Vagina (tissue), 2 donors: ENCODE data around the gene ARHGEF11.

Experiments used
- POLR2A ChIP-seq, 2 donors: fragments of 450-650 bp; IDR thresholded peaks; one replicate each; pipeline ENCODE4 v1.6.1; 2017; ENCODE audit warnings: antibody characterized with exemption in 2 of 2, mild to moderate bottlenecking in 2 of 2, moderate library complexity in 2 of 2
- POLR2AphosphoS5 ChIP-seq, 2 donors: sonication (generic); formaldehyde crosslinking; IDR thresholded peaks; one replicate each; pipeline ENCODE4 v1.9.0; 2017; ENCODE audit warnings: antibody characterized with exemption in 2 of 2, mild to moderate bottlenecking in 2 of 2, low read depth in 1 of 2; ENCODE audit not compliant: insufficient read depth in 1 of 2
- TF ChIP-seq, protein P1 (sequence below), 3 experiments: fragments of 450-650 bp in 2 of 3; fragments of 200-600 bp in 1 of 3; sonication (generic) in 1 of 3; IDR thresholded peaks; one replicate each; pipeline ENCODE4 v1.5.1; 2017 to 2019; ENCODE audit warnings: antibody characterized with exemption in 3 of 3, mild to moderate bottlenecking in 2 of 3, moderate library complexity in 2 of 3

- TF ChIP-seq, protein P1, sequence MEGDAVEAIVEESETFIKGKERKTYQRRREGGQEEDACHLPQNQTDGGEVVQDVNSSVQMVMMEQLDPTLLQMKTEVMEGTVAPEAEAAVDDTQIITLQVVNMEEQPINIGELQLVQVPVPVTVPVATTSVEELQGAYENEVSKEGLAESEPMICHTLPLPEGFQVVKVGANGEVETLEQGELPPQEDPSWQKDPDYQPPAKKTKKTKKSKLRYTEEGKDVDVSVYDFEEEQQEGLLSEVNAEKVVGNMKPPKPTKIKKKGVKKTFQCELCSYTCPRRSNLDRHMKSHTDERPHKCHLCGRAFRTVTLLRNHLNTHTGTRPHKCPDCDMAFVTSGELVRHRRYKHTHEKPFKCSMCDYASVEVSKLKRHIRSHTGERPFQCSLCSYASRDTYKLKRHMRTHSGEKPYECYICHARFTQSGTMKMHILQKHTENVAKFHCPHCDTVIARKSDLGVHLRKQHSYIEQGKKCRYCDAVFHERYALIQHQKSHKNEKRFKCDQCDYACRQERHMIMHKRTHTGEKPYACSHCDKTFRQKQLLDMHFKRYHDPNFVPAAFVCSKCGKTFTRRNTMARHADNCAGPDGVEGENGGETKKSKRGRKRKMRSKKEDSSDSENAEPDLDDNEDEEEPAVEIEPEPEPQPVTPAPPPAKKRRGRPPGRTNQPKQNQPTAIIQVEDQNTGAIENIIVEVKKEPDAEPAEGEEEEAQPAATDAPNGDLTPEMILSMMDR (IDR thresholded peaks at IDR 0.05) = no peak
- TF ChIP-seq POLR2AphosphoS5 (IDR thresholded peaks at IDR 0.05; ENCODE audit: insufficient read depth in 1 of 2, low read depth in 1 of 2) (no peak), POLR2A (IDR thresholded peaks at IDR 0.05) (no peak)
Observed at GRCh38 chr1:156923670-156924477, 121.7 kb downstream of the ARHGEF11 start.
